Endothelial cell of umbilical vein (primary cell): ENCODE measurements around the gene CELA3A. TPM values are rescaled to one million over a fixed set of nuclear protein-coding genes. Genes with fewer than 3 reads are reported as not detected.

ENCODE experiments used
- BruUV-seq: library from RNA; stranded (reverse); fragments of 400-500 nt; replicated peaks from 2 replicates; lab custom pipeline; 2021; lab: Mats Ljungman, UMichigan
- CTCF ChIA-PET: fragments of 300-600, 350-600 bp; sonication (Branson Sonifier 250); formaldehyde crosslinking; loops from one replicate; lab custom pipeline; 2021; ENCODE audit warnings: antibody characterized with exemption, inconsistent platforms; lab: Charles Lee
- POLR2A ChIA-PET: fragments of 300-600, 350-600 bp; sonication (Branson Sonifier 250); formaldehyde crosslinking; loops from one replicate; lab custom pipeline; 2021; ENCODE audit warnings: antibody characterized with exemption, inconsistent platforms; lab: Charles Lee
- DNase-seq: peaks from one replicate; pipeline ENCODE4 v3.0.0-alpha.2; 2011; ENCODE audit warnings: low read depth, low spot score
- FAIRE-seq: peaks from 2 replicates; lab custom pipeline; 2011; peaks lifted over from hg19 to GRCh38; lab: Jason Lieb, UNC
- H2AFZ ChIP-seq: 2 replicates; pipeline ENCODE4 v1.6.0; 2012; ENCODE audit warnings: low read depth, low read length, control low read depth, inconsistent platforms
- H3K27ac ChIP-seq: 2 replicates; pipeline ENCODE4 v1.5.1; 2011; ENCODE audit warnings: low read depth, mild to moderate bottlenecking, control low read depth, low read length, moderate library complexity; ENCODE audit not compliant: insufficient read depth
- H3K27me3 ChIP-seq, 2 experiments: 2 replicates each; pipeline versions ENCODE4 v1.6.0 to v1.6.1; 2011; ENCODE audit warnings: low read length in 2 of 2, mixed read lengths in 1 of 2; ENCODE audit not compliant: control insufficient read depth in 2 of 2, insufficient read depth in 2 of 2
- H3K36me3 ChIP-seq, 2 experiments: 2 replicates in 1 of 2; 3 replicates in 1 of 2; pipeline ENCODE4 v1.5.1; 2011; ENCODE audit warnings: low read length in 2 of 2, mild to moderate bottlenecking in 1 of 2, moderate library complexity in 1 of 2; ENCODE audit not compliant: control insufficient read depth in 2 of 2, insufficient read depth in 2 of 2; ENCODE audit errors: extremely low read depth in 1 of 2
- H3K4me1 ChIP-seq: 3 replicates; pipeline ENCODE4 v1.5.1; 2011; ENCODE audit warnings: mild to moderate bottlenecking, low read length; ENCODE audit not compliant: control insufficient read depth, insufficient read depth; ENCODE audit errors: extremely low read depth
- H3K4me2 ChIP-seq: 2 replicates; pipeline ENCODE4 v1.6.1; 2011; ENCODE audit warnings: low read length, control low read depth, mixed read lengths; ENCODE audit not compliant: insufficient read depth
- H3K4me3 ChIP-seq, 3 experiments: fragments of 200-600 bp in 1 of 3; sonication (generic), shearing (Covaris generic) in 1 of 3; replicated peaks in 1 of 3; 2 replicates each; pipeline ENCODE4 v1.5.1; 2011 to 2016; ENCODE audit warnings: control low read depth in 3 of 3, low read length in 3 of 3, mild to moderate bottlenecking in 2 of 3, inconsistent platforms in 1 of 3, low read depth in 1 of 3, moderate library complexity in 1 of 3; ENCODE audit not compliant: insufficient read depth in 1 of 3
- H3K79me2 ChIP-seq: 2 replicates; pipeline ENCODE4 v1.6.0; 2012; ENCODE audit warnings: low read length, inconsistent platforms; ENCODE audit not compliant: control insufficient read depth, insufficient read depth
- H3K9ac ChIP-seq: replicated peaks from 2 replicates; pipeline ENCODE3; 2011; ENCODE audit warnings: low read length, control low read depth; ENCODE audit not compliant: insufficient read depth; ENCODE audit errors: extremely low read depth
- H3K9me1 ChIP-seq: replicated peaks from 3 replicates; pipeline ENCODE4 v1.6.0; 2011; ENCODE audit warnings: mild to moderate bottlenecking, low read length; ENCODE audit not compliant: control insufficient read depth, insufficient read depth; ENCODE audit errors: extremely low read depth
- H3K9me3 ChIP-seq: replicated peaks from 2 replicates; pipeline ENCODE4 v1.5.1; 2012; ENCODE audit warnings: low read length, inconsistent platforms; ENCODE audit not compliant: control insufficient read depth, insufficient read depth
- H4K20me1 ChIP-seq: replicated peaks from 2 replicates; pipeline ENCODE3; 2011; ENCODE audit warnings: mild to moderate bottlenecking, low read length; ENCODE audit not compliant: control insufficient read depth, insufficient read depth; ENCODE audit errors: extremely low read depth
- CTCF ChIP-seq, 2 donors: IDR thresholded peaks; 1 replicate in 1 of 2; 2 replicates in 1 of 2; pipeline ENCODE4 v1.5.1; 2011; ENCODE audit warnings: low read length in 2 of 2, mild to moderate bottlenecking in 2 of 2, moderate library complexity in 2 of 2, control low read depth in 1 of 2, inconsistent platforms in 1 of 2, low read depth in 1 of 2; ENCODE audit not compliant: insufficient read depth in 1 of 2; ENCODE audit errors: extremely low read depth in 1 of 2
- EZH2 ChIP-seq: IDR thresholded peaks from 2 replicates; pipeline ENCODE4 v1.6.1; 2012; ENCODE audit warnings: borderline replicate concordance, low read depth, mild to moderate bottlenecking, moderate library complexity, low read length, inconsistent platforms; ENCODE audit not compliant: severe bottlenecking
- FOS ChIP-seq: IDR thresholded peaks from 2 replicates; pipeline ENCODE4 v1.6.1; 2011; ENCODE audit warnings: mild to moderate bottlenecking, low read length, moderate library complexity, borderline replicate concordance; ENCODE audit not compliant: insufficient read depth
- GATA2 ChIP-seq: IDR thresholded peaks from 2 replicates; pipeline ENCODE4 v1.7.0; 2011; ENCODE audit warnings: low read depth, mild to moderate bottlenecking, moderate library complexity, mixed read lengths, low read length; ENCODE audit not compliant: insufficient read length, insufficient read depth
- JUN ChIP-seq: IDR thresholded peaks from 2 replicates; pipeline ENCODE4 v1.6.1; 2011; ENCODE audit warnings: borderline replicate concordance, low read depth; ENCODE audit not compliant: insufficient read length, insufficient read depth
- MAX ChIP-seq: IDR thresholded peaks from 2 replicates; pipeline ENCODE4 v1.6.1; 2011; ENCODE audit not compliant: insufficient read depth, insufficient read length
- MYC ChIP-seq: IDR thresholded peaks from one replicate; pipeline ENCODE4 v1.6.1; 2011; ENCODE audit warnings: mild to moderate bottlenecking, low read depth, low read length
- POLR2A ChIP-seq: IDR thresholded peaks from 2 replicates; pipeline ENCODE4 v1.6.1; 2012; ENCODE audit warnings: low read depth, mild to moderate bottlenecking, control low read depth, low read length
- POLR2AphosphoS5 ChIP-seq: IDR thresholded peaks from 2 replicates; pipeline ENCODE4 v1.6.1; 2012; ENCODE audit warnings: low read depth, mild to moderate bottlenecking, control low read depth, low read length, moderate library complexity; ENCODE audit not compliant: insufficient read depth
- dilution Hi-C: fragments of 300-500 bp; cut with MboI; formaldehyde crosslinking; loops from one replicate; pipeline ENCODE4 v1.15.0; 2019; ENCODE audit warnings: low sequenced_read_pairs; ENCODE audit not compliant: extremely low pct_ligation_motif_present
- intact Hi-C: fragments of 100-400 bp; cut with micrococcal nuclease; formaldehyde crosslinking; loops from one replicate; pipeline ENCODE4 v1.10.0; 2022
- polyA plus RNA-seq, 4 experiments: library from polyadenylated mRNA; depleted of rRNA in 3 of 4; stranded (reverse) in 3 of 4; unstranded in 1 of 4; fragments of >200 nt; gene quantifications; 2 replicates each; pipeline versions ENCODE4 v1.2.1 to v1.2.3, GENCODE V29; 2011 to 2012; ENCODE audit warnings: missing spikeins in 1 of 4
- total RNA-seq: library from RNA; stranded (reverse); gene quantifications from 2 replicates; pipeline ENCODE4 v1.2.3, GENCODE V29; 2021

The CELA3A gene
- total and polyA plus RNA-seq, 2 donors (not counting 3 experiments of a cell fraction or from before 2014, with no cell fraction given), result not detected

- peaks cover 11% of the 10 kb centered on the region for H3K4me1 ChIP-seq
- intact Hi-C loops (no loop called here), dilution Hi-C loops (no loop called here)
- H3K36me3 ChIP-seq, result no peaks in the 10 kb centered on the region
- peak; percentile 67 for FAIRE-seq
- no peaks in the 10 kb centered on the region for H3K79me2 ChIP-seq
- POLR2A ChIA-PET, result no interaction called here
- H3K4me2 ChIP-seq, result peak overlapping the region; percentile 50
- DNase-seq, result peak; percentile 44
- no peaks in the 10 kb centered on the region for H3K9me1 ChIP-seq
- CTCF ChIA-PET, result interaction anchor here (0.8 to 2.0 kb wide), 6 partner anchors 9 to 16 kb away, joined by 3 to 6 read pairs (median 4); partner anchors contain the start of gene CDC42
- no peaks in the 10 kb centered on the region for H4K20me1 ChIP-seq
- H3K9me3 ChIP-seq, result no peaks in the 10 kb centered on the region
- TF ChIP-seq POLR2A (no peak), FOS (no peak), POLR2AphosphoS5 (peak; percentile 19)
- peak overlapping the region; percentile 10 for H3K27ac ChIP-seq
- no TSS peak for BruUV-seq
- no peak overlapping the region for H3K4me3 ChIP-seq
- H2AFZ ChIP-seq, result peak overlapping the region; percentile 85
- H3K27me3 ChIP-seq, result no peaks in the 10 kb centered on the region
- H3K9ac ChIP-seq, result no peak overlapping the region
Observed at GRCh38 chr1:22039594-22040285, 38.3 kb downstream of the CELA3A start.

GRCh38 chr1:22040286-22040623 lies 38.8 kb downstream of the CELA3A start:
- Histone ChIP-seq H3K27me3 (no peaks in the 10 kb centered on the region), H3K36me3 (no peaks in the 10 kb centered on the region), H3K27ac (peak overlapping the region; percentile 10), H3K9me1 (no peaks in the 10 kb centered on the region), H4K20me1 (no peaks in the 10 kb centered on the region), H3K4me2 (peak overlapping the region; percentile 50), H2AFZ (peak overlapping the region; percentile 85), H3K4me3 (no peak overlapping the region), H3K4me1 (peaks cover 11% of the 10 kb centered on the region), H3K9ac (no peak overlapping the region), H3K9me3 (no peaks in the 10 kb centered on the region), H3K79me2 (no peaks in the 10 kb centered on the region)
- intact Hi-C loops (no loop called here), dilution Hi-C loops (no loop called here)
- FAIRE-seq, result no peak
- no peak for DNase-seq
- ChIA-PET POLR2A (no interaction called here), CTCF (interaction anchor here (0.8 to 2.0 kb wide), 5 partner anchors 9 to 16 kb away, joined by 3 to 6 read pairs (median 5); partner anchors contain the start of gene CDC42)
- BruUV-seq, result no TSS peak
- TF ChIP-seq POLR2AphosphoS5, result no peak
- no peak for TF ChIP-seq GATA2
- no peak for TF ChIP-seq POLR2A
- no peak for TF ChIP-seq MYC
- TF ChIP-seq CTCF (IDR thresholded peaks at IDR 0.05; ENCODE audit: extremely low read depth in 1 of 2, insufficient read depth in 1 of 2, low read depth in 1 of 2, low read length in 2 of 2), result no peak
- no peak for TF ChIP-seq EZH2
- no peak for TF ChIP-seq JUN
- no peak for TF ChIP-seq FOS
- no peak for TF ChIP-seq MAX
